Gastroesophageal sphincter (tissue), 3 donors: ENCODE data around the gene C1QL4.

Experiments used
- POLR2A ChIP-seq, 2 donors: fragments of 450-650 bp; IDR thresholded peaks; one replicate each; pipeline ENCODE4 v1.6.1; 2017; ENCODE audit warnings: antibody characterized with exemption in 2 of 2, mild to moderate bottlenecking in 2 of 2, moderate library complexity in 1 of 2
- TF ChIP-seq, protein P1 (sequence below), 4 experiments: fragments of 200-600 bp in 2 of 4; fragments of 450-650 bp in 2 of 4; sonication (generic) in 1 of 4; IDR thresholded peaks; one replicate each; pipeline ENCODE4 v1.5.1; 2017 to 2019; ENCODE audit warnings: antibody characterized with exemption in 4 of 4, mild to moderate bottlenecking in 2 of 4, moderate library complexity in 2 of 4

DNA sequence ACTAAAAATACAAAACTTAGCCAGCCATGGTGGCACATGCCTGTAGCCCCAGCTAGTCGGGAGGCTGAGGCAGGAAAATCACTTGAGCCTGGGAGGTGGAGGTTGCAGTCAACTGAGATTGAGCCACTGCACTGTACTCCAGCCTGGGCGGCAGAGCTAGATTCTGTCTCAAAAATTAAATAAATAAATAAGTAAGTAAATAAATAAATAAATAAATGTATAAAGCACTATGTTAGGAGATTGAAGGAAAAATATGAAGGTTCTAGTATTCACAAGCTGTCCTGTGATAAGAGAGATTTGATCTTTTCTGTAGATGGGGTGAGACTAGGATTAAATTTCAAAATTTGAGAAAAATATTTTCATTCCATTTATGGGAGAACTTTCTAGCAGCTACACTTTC, 15.4 kb upstream of the C1QL4 start:
- TF ChIP-seq, protein P1, sequence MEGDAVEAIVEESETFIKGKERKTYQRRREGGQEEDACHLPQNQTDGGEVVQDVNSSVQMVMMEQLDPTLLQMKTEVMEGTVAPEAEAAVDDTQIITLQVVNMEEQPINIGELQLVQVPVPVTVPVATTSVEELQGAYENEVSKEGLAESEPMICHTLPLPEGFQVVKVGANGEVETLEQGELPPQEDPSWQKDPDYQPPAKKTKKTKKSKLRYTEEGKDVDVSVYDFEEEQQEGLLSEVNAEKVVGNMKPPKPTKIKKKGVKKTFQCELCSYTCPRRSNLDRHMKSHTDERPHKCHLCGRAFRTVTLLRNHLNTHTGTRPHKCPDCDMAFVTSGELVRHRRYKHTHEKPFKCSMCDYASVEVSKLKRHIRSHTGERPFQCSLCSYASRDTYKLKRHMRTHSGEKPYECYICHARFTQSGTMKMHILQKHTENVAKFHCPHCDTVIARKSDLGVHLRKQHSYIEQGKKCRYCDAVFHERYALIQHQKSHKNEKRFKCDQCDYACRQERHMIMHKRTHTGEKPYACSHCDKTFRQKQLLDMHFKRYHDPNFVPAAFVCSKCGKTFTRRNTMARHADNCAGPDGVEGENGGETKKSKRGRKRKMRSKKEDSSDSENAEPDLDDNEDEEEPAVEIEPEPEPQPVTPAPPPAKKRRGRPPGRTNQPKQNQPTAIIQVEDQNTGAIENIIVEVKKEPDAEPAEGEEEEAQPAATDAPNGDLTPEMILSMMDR (IDR thresholded peaks at IDR 0.05): no peak
- TF ChIP-seq POLR2A (IDR thresholded peaks at IDR 0.05): no peak
